ENCODE data around the gene PALM. TPM values are rescaled to one million over a fixed set of nuclear protein-coding genes. Genes with fewer than 3 reads are reported as not detected.

Gene PALM
- total and polyA plus RNA-seq, 10 of the 15 experiments (the other 5 are each of a cell fraction or from before 2014, with no cell fraction given) = 0.09 to 0.95 (median 0.23) TPM; not detected in 2

DNA sequence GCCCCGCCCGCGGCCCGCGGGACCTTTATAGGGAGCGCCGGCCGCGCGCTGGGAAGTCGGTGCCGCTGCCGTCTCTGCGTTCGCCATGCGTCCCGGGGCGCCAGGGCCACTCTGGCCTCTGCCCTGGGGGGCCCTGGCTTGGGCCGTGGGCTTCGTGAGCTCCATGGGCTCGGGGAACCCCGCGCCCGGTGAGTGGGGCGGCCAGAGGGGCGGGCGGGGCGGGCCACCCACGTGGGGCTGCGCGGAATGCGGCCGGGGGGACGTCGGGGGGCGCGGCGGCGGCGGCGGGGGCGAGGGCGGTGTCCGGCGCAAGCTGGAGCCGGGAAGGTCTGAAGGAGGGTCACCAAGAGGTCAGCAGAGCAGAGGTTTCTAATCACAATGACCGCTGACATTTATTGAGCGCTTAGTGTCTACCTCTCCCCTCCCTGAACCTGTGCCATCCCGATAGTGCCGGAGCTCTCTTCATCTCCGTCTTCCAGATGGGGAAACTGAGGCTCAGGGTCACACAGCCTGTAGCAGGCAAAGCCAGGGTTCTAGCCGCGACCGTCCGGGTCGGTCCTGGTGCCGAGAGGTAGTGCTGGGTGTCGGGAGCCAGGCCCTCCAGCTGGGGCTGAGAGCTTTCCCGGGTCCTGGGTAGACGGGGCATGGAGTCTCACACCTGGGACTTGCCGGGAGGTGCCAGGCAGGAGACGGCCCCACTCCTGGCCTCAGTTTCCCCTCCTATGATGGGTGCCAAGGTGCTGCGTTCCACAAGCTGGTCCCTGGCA is 32.2 kb upstream of the PALM start, which contains the start of gene FSTL3 (continued):
- TF ChIP-seq, protein P1, sequence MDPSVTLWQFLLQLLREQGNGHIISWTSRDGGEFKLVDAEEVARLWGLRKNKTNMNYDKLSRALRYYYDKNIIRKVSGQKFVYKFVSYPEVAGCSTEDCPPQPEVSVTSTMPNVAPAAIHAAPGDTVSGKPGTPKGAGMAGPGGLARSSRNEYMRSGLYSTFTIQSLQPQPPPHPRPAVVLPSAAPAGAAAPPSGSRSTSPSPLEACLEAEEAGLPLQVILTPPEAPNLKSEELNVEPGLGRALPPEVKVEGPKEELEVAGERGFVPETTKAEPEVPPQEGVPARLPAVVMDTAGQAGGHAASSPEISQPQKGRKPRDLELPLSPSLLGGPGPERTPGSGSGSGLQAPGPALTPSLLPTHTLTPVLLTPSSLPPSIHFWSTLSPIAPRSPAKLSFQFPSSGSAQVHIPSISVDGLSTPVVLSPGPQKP (IDR thresholded peaks at IDR 0.05; ENCODE audit: low read depth, low read length) = no peak
- TF ChIP-seq SMC3 (IDR thresholded peaks at IDR 0.05; ENCODE audit: borderline replicate concordance, low read length) = no peak

DNA sequence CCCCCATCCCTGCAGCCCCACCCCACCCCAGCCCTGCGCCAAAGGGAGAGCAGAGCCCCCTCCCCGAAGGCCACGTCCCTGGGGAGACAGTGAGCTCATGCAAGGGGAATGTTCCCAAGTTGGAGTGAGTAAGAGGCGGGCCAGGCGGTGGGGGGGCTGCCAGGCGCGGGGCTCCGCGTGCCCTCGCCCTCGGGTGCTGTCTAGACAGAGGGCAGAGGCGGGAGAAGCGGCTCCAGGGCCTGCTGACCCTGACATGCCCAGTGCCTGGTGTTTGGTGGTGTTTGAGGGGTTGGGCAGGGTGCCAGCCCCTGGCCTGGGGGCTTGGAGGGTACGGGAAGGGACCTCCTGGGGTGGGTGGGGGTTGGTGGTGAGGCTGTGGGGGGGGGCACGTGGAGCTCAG is 31.5 kb upstream of the PALM start:
- H3K79me2 ChIP-seq (ENCODE audit: control insufficient read depth, insufficient read depth, low read length) = no peaks in the 10 kb centered on the region
- no peaks in the 10 kb centered on the region for H3K36me3 ChIP-seq (ENCODE audit: control insufficient read depth in 2 of 2, insufficient read depth in 2 of 2, low read length in 1 of 2)
- DNase-seq (ENCODE audit: low read depth, low spot score) (no peak), ATAC-seq (no peak), FAIRE-seq (no peak)
- no peak overlapping the region for H3K4me3 ChIP-seq
- in situ Hi-C loops (cut with MboI) = no loop called here
- H4K20me1 ChIP-seq (ENCODE audit: control insufficient read depth, insufficient read depth) = no peaks in the 10 kb centered on the region; the same call in 1 of the 2 replicates
- 0 out of 2 replicates have a peak overlapping the region, but pooled peaks have one; percentile 25 for H3K4me2 ChIP-seq (ENCODE audit: control insufficient read depth, insufficient read depth)
- no peaks in the 10 kb centered on the region for H3K27me3 ChIP-seq (replicated peaks in 1 of 2; ENCODE audit: control insufficient read depth in 2 of 2, insufficient read depth in 2 of 2, low read length in 1 of 2)
- no peaks in the 10 kb centered on the region for H3K9me3 ChIP-seq (replicated peaks; ENCODE audit: control insufficient read depth, insufficient read depth, low read length)
- intact Hi-C loops (cut with micrococcal nuclease; ENCODE audit: unreplicated experiment) = no loop called here
- H3K27ac ChIP-seq (ENCODE audit: control insufficient read depth, insufficient read depth) = no peak overlapping the region
- no TSS peak for BruUV-seq (replicated peaks)
- no peak overlapping the region for H2AFZ ChIP-seq (ENCODE audit: control insufficient read depth, low read depth, low read length)
- H3K4me1 ChIP-seq (ENCODE audit: control insufficient read depth, insufficient read depth, low read length) = peaks cover 22% of the 10 kb centered on the region
- H3K9ac ChIP-seq (ENCODE audit: control insufficient read depth, insufficient read depth, low read length) = no peak overlapping the region
- POLR2A ChIA-PET = interaction anchor here (0.9 to 1.5 kb wide), 2 partner anchors 55 to 57 kb away, joined by 3 to 4 read pairs; no protein-coding TSS in a partner anchor
- CTCF ChIA-PET = interaction anchor here (0.8 to 1.9 kb wide), 3 partner anchors 41 to 60 kb away, joined by 3 to 10 read pairs (median 4); no protein-coding TSS in a partner anchor
- RAD21 ChIA-PET (ENCODE audit: unreplicated experiment) = interaction anchor here (1.3 to 1.6 kb wide), 2 partner anchors 52 to 57 kb away, joined by 3 to 4 read pairs; no protein-coding TSS in a partner anchor
- TF ChIP-seq, protein P2, sequence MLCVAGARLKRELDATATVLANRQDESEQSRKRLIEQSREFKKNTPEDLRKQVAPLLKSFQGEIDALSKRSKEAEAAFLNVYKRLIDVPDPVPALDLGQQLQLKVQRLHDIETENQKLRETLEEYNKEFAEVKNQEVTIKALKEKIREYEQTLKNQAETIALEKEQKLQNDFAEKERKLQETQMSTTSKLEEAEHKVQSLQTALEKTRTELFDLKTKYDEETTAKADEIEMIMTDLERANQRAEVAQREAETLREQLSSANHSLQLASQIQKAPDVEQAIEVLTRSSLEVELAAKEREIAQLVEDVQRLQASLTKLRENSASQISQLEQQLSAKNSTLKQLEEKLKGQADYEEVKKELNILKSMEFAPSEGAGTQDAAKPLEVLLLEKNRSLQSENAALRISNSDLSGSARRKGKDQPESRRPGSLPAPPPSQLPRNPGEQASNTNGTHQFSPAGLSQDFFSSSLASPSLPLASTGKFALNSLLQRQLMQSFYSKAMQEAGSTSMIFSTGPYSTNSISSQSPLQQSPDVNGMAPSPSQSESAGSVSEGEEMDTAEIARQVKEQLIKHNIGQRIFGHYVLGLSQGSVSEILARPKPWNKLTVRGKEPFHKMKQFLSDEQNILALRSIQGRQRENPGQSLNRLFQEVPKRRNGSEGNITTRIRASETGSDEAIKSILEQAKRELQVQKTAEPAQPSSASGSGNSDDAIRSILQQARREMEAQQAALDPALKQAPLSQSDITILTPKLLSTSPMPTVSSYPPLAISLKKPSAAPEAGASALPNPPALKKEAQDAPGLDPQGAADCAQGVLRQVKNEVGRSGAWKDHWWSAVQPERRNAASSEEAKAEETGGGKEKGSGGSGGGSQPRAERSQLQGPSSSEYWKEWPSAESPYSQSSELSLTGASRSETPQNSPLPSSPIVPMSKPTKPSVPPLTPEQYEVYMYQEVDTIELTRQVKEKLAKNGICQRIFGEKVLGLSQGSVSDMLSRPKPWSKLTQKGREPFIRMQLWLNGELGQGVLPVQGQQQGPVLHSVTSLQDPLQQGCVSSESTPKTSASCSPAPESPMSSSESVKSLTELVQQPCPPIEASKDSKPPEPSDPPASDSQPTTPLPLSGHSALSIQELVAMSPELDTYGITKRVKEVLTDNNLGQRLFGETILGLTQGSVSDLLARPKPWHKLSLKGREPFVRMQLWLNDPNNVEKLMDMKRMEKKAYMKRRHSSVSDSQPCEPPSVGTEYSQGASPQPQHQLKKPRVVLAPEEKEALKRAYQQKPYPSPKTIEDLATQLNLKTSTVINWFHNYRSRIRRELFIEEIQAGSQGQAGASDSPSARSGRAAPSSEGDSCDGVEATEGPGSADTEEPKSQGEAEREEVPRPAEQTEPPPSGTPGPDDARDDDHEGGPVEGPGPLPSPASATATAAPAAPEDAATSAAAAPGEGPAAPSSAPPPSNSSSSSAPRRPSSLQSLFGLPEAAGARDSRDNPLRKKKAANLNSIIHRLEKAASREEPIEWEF (IDR thresholded peaks at IDR 0.05; ENCODE audit: insufficient replicate concordance, low read depth, low read length) = no peak
- TF ChIP-seq MTA2 (IDR thresholded peaks at IDR 0.05; ENCODE audit: low read depth) (no peak), ETV6 (conservative IDR thresholded peaks at IDR 0.05 in 1 of 2, IDR thresholded peaks at IDR 0.05 in 1 of 2; ENCODE audit: borderline replicate concordance in 1 of 2, low read depth in 1 of 2) (no peak), TARDBP (IDR thresholded peaks at IDR 0.05; ENCODE audit: borderline replicate concordance) (no peak), SUPT20H (IDR thresholded peaks at IDR 0.05; ENCODE audit: borderline replicate concordance, control insufficient read depth, low read depth, low read length) (no peak), NRF1 (conservative IDR thresholded peaks at IDR 0.05; ENCODE audit: low read depth, low read length) (no peak), MYC (IDR thresholded peaks at IDR 0.05; ENCODE audit: insufficient read depth, insufficient read length, insufficient replicate concordance, low read length, severe bottlenecking) (no peak), SIN3A (IDR thresholded peaks at IDR 0.05; ENCODE audit: low read depth, low read length) (no peak), TCF3 (IDR thresholded peaks at IDR 0.05; ENCODE audit: borderline replicate concordance, insufficient read depth, low read depth, low read length) (no peak), CHD4 (IDR thresholded peaks at IDR 0.05) (no peak)
- TF ChIP-seq, protein P3, sequence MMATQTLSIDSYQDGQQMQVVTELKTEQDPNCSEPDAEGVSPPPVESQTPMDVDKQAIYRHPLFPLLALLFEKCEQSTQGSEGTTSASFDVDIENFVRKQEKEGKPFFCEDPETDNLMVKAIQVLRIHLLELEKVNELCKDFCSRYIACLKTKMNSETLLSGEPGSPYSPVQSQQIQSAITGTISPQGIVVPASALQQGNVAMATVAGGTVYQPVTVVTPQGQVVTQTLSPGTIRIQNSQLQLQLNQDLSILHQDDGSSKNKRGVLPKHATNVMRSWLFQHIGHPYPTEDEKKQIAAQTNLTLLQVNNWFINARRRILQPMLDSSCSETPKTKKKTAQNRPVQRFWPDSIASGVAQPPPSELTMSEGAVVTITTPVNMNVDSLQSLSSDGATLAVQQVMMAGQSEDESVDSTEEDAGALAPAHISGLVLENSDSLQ (IDR thresholded peaks at IDR 0.05) = no peak
- SMC1A ChIA-PET (ENCODE audit: uncharacterized antibody, unreplicated experiment) = interaction anchor here (0.6 kb wide), 1 partner anchor 97 kb away, joined by 3 read pairs; no protein-coding TSS in a partner anchor
- 32% methylated on average over 11 of the region's 15 CpGs for WGBS (ENCODE audit: insufficient coverage, insufficient replicate concordance, low lambda C conversion rate, missing lambda C conversion rate)
